Right lobe of liver (tissue), 6 donors: ENCODE results near the gene APP. TPM values are rescaled to one million over a fixed set of nuclear protein-coding genes. Genes with fewer than 3 reads are reported as not detected.
A peak's percentile ranks its signal among the peaks of the same experiment; 100 is the strongest.

Experiments
- ATAC-seq, 4 donors: fragments of 200-7000 bp; cut with Tn5 transposase; one replicate each; pipeline ENCODE4 v1.9.1; 2020; ENCODE audit warnings: mild to moderate bottlenecking in 4 of 4, moderate library complexity in 4 of 4
- DNase-seq, 3 donors: peaks; one replicate each; pipeline ENCODE4 v3.0.0-alpha.2; 2020
- H3K27ac ChIP-seq, 3 donors: fragments of 200-600 bp; one replicate each; pipeline ENCODE4 v1.8.0; 2022
- H3K27me3 ChIP-seq, 2 donors: fragments of 200-600 bp; one replicate each; pipeline ENCODE4 v1.8.0; 2022
- H3K36me3 ChIP-seq, 4 donors: fragments of 200-600 bp; sonication (generic) in 1 of 4; one replicate each; pipeline versions ENCODE4 v1.5.1 to v1.8.0; 2017 to 2022; ENCODE audit warnings: control low read depth in 1 of 4
- H3K4me1 ChIP-seq, 4 donors: fragments of 200-600 bp; sonication (generic) in 1 of 4; one replicate each; pipeline versions ENCODE4 v1.5.1 to v1.8.0; 2017 to 2022; ENCODE audit warnings: control low read depth in 1 of 4
- H3K4me3 ChIP-seq, 3 donors: fragments of 200-600 bp; one replicate each; pipeline ENCODE4 v1.8.0; 2022
- H3K9me3 ChIP-seq, 4 donors: fragments of 200-600 bp; sonication (generic) in 1 of 4; one replicate each; pipeline versions ENCODE4 v1.5.1 to v1.8.0; 2017 to 2022; ENCODE audit warnings: control low read depth in 1 of 4
- CTCF ChIP-seq, 4 donors: fragments of 200-600 bp in 3 of 4; fragments of 450-650 bp in 1 of 4; IDR thresholded peaks; one replicate each; pipeline versions ENCODE4 v1.5.1 to v1.8.0; 2016 to 2022; ENCODE audit warnings: antibody characterized with exemption in 4 of 4, mild to moderate bottlenecking in 2 of 4
- POLR2A ChIP-seq: fragments of 450-650 bp; IDR thresholded peaks from one replicate; pipeline ENCODE4 v1.6.1; 2017; ENCODE audit warnings: antibody characterized with exemption, mild to moderate bottlenecking
- WGBS: methylation state at CpG from one replicate; pipeline ENCODE4 v1.1.6; 2018; ENCODE audit warnings: low coverage, low lambda C conversion rate; ENCODE audit not compliant: insufficient coverage; ENCODE audit errors: missing lambda C conversion rate; 5-methylcytosine and 5-hydroxymethylcytosine counted together
- intact Hi-C, 2 donors: fragments of 100-400 bp; cut with DNase I; formaldehyde crosslinking; loops; one replicate each; pipeline versions ENCODE4 v1.11.2 to v1.14.1; 2022
- total RNA-seq, 6 experiments: library from RNA; depleted of rRNA in 2 of 6; stranded (reverse); fragments of >200 nt in 2 of 6; fragmentation: NEBNext Ultra II Directional in 3 of 6; extraction: Animal tissue kit (Norgen Biotek cat#: 25700) in 3 of 6; gene quantifications; one replicate each; pipeline versions ENCODE4 v1.1.0 to v1.2.4, GENCODE V29; 2016 to 2023
- donor health status: DM: no; HTN: yes; CAD: no.
- donor health status: DM: no; HTN: no; CAD: no.
- donor health status: DM: no; HTN: no; CAD: no.
- donor health status: DM: no; HTN: yes; CAD: no.
- donor health status: DM: no; HTN: yes; CAD: no.

The APP gene
- total RNA-seq, 6 experiments from 2014 or later = 127 to 262 (median 208) TPM

GRCh38 chr21:25859235-25859929 is 311.2 kb downstream of the APP start:
- WGBS = 69% methylated on average over 5 of the region's 5 CpGs
- intact Hi-C loops = no loop called here
- Histone ChIP-seq H3K9me3 (no peaks in the 10 kb centered on the region), H3K4me3 (no peak overlapping the region), H3K27ac (no peak overlapping the region), H3K36me3 (no peaks in the 10 kb centered on the region), H3K27me3 (no peaks in the 10 kb centered on the region), H3K4me1 (peaks cover 0 to 19% (median 9%) of the 10 kb centered on the region in 4 donors)
- no peak for DNase-seq
- TF ChIP-seq POLR2A = no peak
- TF ChIP-seq CTCF (IDR thresholded peaks at IDR 0.05) = no peak
- no peak for ATAC-seq

GRCh38 chr21:25858325-25858724 is 312.2 kb downstream of the APP start:
- H3K27ac ChIP-seq = no peak overlapping the region
- intact Hi-C loops = no loop called here
- H3K4me3 ChIP-seq = no peak overlapping the region
- no peaks in the 10 kb centered on the region for H3K27me3 ChIP-seq
- H3K36me3 ChIP-seq = no peaks in the 10 kb centered on the region
- TF ChIP-seq CTCF (IDR thresholded peaks at IDR 0.05) (no peak), POLR2A (no peak)
- DNase-seq (no peak), ATAC-seq (no peak)
- WGBS = 100% methylated on average over 2 of the region's 3 CpGs
- no peaks in the 10 kb centered on the region for H3K9me3 ChIP-seq
- H3K4me1 ChIP-seq = peaks cover 0 to 10% (median 4%) of the 10 kb centered on the region in 4 donors

GRCh38 chr21:25857308-25858074 is 313.1 kb downstream of the APP start:
- 54% methylated on average over 6 of the region's 6 CpGs for WGBS
- H3K36me3 ChIP-seq = no peaks in the 10 kb centered on the region
- intact Hi-C loops = no loop called here
- H3K4me3 ChIP-seq = no peak overlapping the region
- peak; percentile 70 to 89 (median 78) for ATAC-seq
- TF ChIP-seq CTCF (IDR thresholded peaks at IDR 0.05) = peak in 1 of 4 donors; percentile 19
- no peak for TF ChIP-seq POLR2A
- no peaks in the 10 kb centered on the region for H3K9me3 ChIP-seq
- peaks cover 0 to 6% (median 2%) of the 10 kb centered on the region in 4 donors for H3K4me1 ChIP-seq
- DNase-seq = no peak
- no peaks in the 10 kb centered on the region for H3K27me3 ChIP-seq
- H3K27ac ChIP-seq = no peak overlapping the region

- no peak overlapping the region for H3K27ac ChIP-seq
- no peak for TF ChIP-seq CTCF (IDR thresholded peaks at IDR 0.05)
- no peak for TF ChIP-seq POLR2A
- H3K4me3 ChIP-seq = no peak overlapping the region
- H3K36me3 ChIP-seq = no peaks in the 10 kb centered on the region
- intact Hi-C loops = no loop called here
- H3K27me3 ChIP-seq = no peaks in the 10 kb centered on the region
- 76% methylated on average over 5 of the region's 5 CpGs for WGBS
- ATAC-seq (no peak), DNase-seq (no peak)
- H3K9me3 ChIP-seq = no peaks in the 10 kb centered on the region
- no peaks in the 10 kb centered on the region for H3K4me1 ChIP-seq
Measured at GRCh38 chr21:25855576-25855975, 315.0 kb downstream of the APP start.
